AG09319 (cell line): Measurements from ENCODE around the gene DBT.
"Not testable (repeated sequence)": the region's sequence is repeated elsewhere in the genome, so short reads cannot be mapped to it uniquely, and the experiment has no call there.

Source experiments
- DNase-seq: peaks from one replicate; pipeline ENCODE4 v3.0.0-alpha.2; 2010; ENCODE audit warnings: low read depth; ENCODE audit errors: extremely low read depth
- TF ChIP-seq, protein P1 (sequence below): IDR thresholded peaks from 2 replicates; pipeline ENCODE4 v1.5.1; 2011; ENCODE audit warnings: low read depth, mild to moderate bottlenecking, inconsistent platforms, low read length, moderate library complexity

DBT gene

DNA sequence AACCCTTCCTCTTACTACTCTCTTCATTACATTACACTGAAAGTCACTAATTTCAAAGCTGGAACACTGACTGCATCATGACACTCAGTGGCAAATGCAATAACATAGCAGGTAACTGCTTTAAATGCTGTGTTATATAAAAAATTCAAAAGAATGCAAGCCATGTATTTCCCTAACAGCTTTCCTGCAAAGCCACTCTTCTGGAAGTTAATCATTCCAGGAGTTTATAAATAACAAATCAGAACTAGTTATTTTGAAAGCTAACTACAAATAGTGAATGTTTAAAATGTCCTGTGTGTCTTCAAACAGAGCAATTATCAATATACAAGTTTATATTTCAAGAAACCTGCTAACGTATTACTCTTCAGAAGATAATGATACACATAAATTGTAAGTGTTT is 34.5 kb downstream of the DBT start:
- DNase-seq, result no peak
- TF ChIP-seq, protein P1, sequence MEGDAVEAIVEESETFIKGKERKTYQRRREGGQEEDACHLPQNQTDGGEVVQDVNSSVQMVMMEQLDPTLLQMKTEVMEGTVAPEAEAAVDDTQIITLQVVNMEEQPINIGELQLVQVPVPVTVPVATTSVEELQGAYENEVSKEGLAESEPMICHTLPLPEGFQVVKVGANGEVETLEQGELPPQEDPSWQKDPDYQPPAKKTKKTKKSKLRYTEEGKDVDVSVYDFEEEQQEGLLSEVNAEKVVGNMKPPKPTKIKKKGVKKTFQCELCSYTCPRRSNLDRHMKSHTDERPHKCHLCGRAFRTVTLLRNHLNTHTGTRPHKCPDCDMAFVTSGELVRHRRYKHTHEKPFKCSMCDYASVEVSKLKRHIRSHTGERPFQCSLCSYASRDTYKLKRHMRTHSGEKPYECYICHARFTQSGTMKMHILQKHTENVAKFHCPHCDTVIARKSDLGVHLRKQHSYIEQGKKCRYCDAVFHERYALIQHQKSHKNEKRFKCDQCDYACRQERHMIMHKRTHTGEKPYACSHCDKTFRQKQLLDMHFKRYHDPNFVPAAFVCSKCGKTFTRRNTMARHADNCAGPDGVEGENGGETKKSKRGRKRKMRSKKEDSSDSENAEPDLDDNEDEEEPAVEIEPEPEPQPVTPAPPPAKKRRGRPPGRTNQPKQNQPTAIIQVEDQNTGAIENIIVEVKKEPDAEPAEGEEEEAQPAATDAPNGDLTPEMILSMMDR, result no peak

DNA sequence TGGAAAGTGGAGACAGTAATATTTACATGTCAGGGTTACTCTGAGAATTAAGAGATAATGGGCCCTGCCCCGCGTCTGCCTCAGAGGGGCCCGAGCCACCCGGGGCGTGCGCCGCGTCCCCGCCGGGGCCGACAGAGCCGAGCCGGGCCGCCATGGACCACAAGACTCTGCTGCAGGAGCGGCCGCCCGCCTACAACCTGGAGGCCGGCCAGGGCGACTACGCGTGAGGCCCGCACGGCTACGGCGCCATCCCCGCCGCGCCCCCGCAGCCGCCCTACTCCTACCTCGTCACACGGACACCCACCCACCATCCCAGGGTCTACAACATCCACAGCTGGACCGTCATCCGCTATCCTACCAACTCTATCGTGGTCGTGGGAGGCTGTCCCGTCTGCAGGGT is 36.5 kb downstream of the DBT start:
- DNase-seq, result no peak
- TF ChIP-seq, protein P1, result no peak

DNA sequence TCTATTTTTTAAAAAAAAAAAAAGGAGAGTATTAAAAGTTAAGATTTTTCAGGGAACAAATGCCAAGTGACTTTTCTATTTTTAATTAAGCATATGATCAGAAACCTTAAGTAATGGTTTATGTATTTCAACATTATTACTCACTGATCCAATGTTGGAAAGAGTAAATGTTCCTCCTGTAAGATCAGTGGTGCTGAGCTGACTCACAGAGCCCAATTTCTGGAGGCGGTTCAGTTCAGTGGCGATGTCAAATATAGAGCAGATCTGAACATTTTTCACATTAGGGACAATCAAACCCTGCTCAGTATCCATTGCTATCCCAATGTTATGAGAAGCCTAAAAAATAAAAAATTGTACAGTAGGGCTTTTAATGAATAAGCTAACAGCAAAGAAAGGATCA is 43.3 kb downstream of the DBT start:
- TF ChIP-seq, protein P1, result no peak
- no peak for DNase-seq

DNA sequence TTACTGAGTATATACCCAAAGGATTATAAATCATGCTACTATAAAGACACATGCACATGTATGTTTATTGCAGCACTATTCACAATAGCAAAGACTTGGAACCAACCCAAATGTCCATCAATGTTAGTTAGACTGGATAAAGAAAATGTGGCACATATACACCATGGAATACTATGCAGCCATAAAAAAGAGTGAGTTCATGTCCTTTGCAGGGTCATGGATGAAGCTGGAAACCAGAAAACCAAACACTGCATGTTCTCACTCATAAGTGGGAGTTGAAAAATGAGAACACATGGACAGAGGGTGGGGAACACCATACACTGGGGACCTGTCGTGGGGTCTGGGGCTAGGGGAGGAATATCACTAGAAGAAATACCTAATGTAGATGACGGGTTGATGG is 44.0 kb downstream of the DBT start:
- DNase-seq, result not testable (repeated sequence)

DNA sequence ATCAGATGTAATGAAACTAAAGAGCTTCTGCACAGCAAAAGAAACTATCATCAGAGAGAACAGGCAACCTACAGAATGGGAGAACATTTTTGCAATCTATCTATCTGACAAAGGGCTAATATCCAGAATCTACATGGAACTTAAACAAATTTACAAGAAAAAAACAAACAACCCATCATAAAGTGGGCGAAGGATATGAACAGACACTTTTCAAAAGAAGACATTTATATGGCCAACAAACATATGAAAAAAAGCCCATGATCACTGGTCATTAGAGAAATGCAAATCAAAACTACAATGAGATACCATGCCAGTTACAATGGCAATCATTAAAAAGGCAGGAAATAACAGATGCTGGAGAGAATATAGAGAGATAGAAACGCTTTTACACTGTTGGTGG is 44.5 kb downstream of the DBT start:
- not testable (repeated sequence) for DNase-seq

DNA sequence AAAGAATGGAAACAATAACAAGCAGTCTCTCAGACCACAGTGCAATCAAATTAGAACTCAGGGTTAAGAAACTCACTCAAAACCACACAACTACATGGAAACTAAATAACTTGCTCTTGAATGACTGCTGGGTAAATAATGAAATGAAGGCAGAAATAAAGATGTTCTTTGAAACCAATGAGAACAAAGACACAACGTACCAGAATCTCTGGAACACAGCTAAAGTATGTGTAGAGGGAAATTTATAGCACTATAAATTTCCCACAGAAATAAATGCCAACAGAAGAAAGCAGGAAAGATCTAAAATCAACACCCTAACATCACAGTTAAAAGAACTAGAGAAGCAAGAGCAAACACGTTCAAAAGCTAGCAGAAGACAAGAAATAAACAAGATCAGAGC is 46.9 kb downstream of the DBT start:
- DNase-seq, result not testable (repeated sequence)

DNA sequence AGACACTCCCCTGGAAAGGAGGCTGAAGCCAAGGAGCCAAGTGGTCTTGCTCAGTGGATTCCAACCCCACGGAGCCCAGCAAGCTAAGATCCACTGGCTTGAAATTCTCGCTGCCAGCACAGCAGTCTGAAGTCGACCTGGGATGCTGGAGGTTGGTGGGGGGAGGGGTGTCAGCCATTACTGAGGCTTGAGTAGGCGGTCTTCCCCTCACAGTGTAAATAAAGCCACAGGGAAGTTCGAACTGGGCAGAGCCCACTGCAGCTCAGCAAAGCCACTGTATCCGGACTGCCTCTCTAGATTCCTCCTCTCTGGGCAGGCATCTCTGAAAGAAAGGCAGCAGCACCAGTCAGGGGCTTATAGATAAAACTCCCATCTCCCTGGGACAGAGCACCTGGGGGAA is 49.6 kb downstream of the DBT start:
- not testable (repeated sequence) for DNase-seq

DNA sequence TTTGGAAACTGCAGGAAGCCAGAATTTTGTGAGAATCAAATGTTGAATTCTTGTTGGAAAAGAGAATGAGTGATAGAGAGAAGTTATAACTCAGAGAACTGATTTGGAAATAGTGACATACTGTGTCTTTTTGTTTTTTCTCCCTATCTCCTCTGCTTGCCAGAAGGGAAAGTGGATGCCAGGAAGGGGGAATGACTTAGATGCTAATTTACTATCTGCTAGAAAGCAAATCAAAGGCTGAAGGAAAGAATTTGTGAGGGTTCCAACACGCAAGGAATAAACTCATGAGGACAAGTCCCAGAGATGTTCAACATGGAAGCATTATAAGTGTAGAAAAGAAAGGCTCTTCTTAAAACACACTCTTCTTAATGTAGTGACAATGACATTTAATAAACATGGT is 51.0 kb downstream of the DBT start:
- TF ChIP-seq, protein P1, result no peak

DNA sequence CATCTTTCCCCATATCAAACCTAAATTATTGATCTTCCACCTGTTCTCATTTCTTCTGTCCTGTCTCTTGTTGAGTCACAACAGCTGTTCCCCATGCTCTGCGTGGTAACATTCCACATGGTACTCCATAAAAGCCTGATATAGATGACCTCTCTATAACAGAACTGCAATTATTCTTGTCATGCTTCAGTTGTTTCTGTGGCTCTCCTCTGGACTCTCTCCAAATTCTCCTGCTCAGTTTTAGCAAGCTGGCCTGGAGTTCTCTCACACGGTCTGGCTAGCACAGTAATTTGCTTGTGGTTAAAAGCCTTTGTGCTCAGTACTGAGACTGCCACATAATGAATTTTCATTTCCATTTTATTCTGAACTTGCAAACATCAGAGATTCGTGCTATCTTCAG is 61.0 kb downstream of the DBT start:
- TF ChIP-seq, protein P1, result no peak

More for the DNA sequence above, 51.0 kb downstream of the DBT start:
- no peak for DNase-seq

DNA sequence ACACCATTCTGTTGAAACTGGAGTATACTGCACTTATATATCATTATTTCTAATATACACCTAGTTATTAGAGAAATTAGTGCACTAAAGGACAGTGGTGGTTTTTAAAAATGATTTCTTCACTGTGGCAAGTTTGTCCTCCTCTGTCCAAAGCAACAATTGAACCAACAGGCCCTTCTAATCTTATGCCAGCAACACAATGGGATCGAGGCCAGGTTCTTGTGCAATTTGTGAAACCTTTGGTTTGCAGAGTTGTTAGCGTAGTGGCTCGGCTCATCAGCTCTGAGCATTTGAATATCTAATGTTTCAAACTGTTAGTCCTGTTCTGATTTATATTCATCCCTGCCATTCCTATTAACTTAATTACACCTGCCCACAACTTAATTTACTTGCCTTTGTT is 61.7 kb downstream of the DBT start:
- TF ChIP-seq, protein P1, result no peak
- DNase-seq, result peak; percentile 8

More for the DNA sequence above, 61.0 kb downstream of the DBT start:
- peak; percentile 91 for DNase-seq
